Liver (tissue), 9 donors: ENCODE data around the gene ADNP. TPM values are rescaled to one million over a fixed set of nuclear protein-coding genes. Genes with fewer than 3 reads are reported as not detected.

ENCODE experiments used
- DNase-seq: peaks from one replicate; pipeline ENCODE4 v3.0.0-alpha.2; 2017; ENCODE audit warnings: low spot score
- H3K27ac ChIP-seq, 2 donors: one replicate each; pipeline ENCODE4 v1.7.0; 2013; ENCODE audit warnings: inconsistent platforms in 2 of 2, low read length in 2 of 2, control low read depth in 1 of 2, low read depth in 1 of 2, mild to moderate bottlenecking in 1 of 2
- H3K27me3 ChIP-seq, 4 donors: one replicate each; pipeline versions ENCODE4 v1.6.1 to v1.7.0; 2013; ENCODE audit warnings: low read length in 3 of 4, inconsistent platforms in 1 of 4, mild to moderate bottlenecking in 1 of 4, moderate library complexity in 1 of 4; ENCODE audit not compliant: control insufficient read depth in 4 of 4, insufficient read depth in 4 of 4
- H3K36me3 ChIP-seq, 4 donors: one replicate each; pipeline versions ENCODE4 v1.6.1 to v1.7.0; 2013; ENCODE audit warnings: low read length in 3 of 4, mild to moderate bottlenecking in 3 of 4, low read depth in 1 of 4, moderate library complexity in 1 of 4; ENCODE audit not compliant: control insufficient read depth in 4 of 4, insufficient read depth in 3 of 4
- H3K4me1 ChIP-seq, 4 donors: one replicate each; pipeline versions ENCODE4 v1.6.1 to v1.7.0; 2013; ENCODE audit warnings: low read length in 3 of 4, mild to moderate bottlenecking in 3 of 4, moderate library complexity in 1 of 4; ENCODE audit not compliant: control insufficient read depth in 4 of 4, insufficient read depth in 4 of 4
- H3K4me3 ChIP-seq, 3 donors: one replicate each; pipeline versions ENCODE4 v1.6.1 to v1.7.0; 2013; ENCODE audit warnings: low read length in 3 of 3, control low read depth in 1 of 3, low read depth in 1 of 3, mild to moderate bottlenecking in 1 of 3
- H3K9ac ChIP-seq, 2 donors: one replicate each; pipeline ENCODE4 v1.7.0; 2013; ENCODE audit warnings: low read length in 2 of 2, mild to moderate bottlenecking in 2 of 2, moderate library complexity in 2 of 2, control low read depth in 1 of 2, low read depth in 1 of 2
- H3K9me3 ChIP-seq, 4 donors: one replicate each; pipeline versions ENCODE4 v1.6.1 to v1.7.0; 2013; ENCODE audit warnings: low read length in 3 of 4; ENCODE audit not compliant: control insufficient read depth in 4 of 4
- ATF3 ChIP-seq: IDR thresholded peaks from 2 replicates; pipeline ENCODE4 v1.6.1; 2016; ENCODE audit warnings: antibody characterized with exemption
- CTCF ChIP-seq: fragments of 150-350 bp; IDR thresholded peaks from 2 replicates; pipeline ENCODE4 v1.5.1; 2017; ENCODE audit warnings: improper control_type of control experiment, low read depth, low read length; ENCODE audit not compliant: missing input control
- EGR1 ChIP-seq, 2 donors: IDR thresholded peaks; 2 replicates each; pipeline ENCODE4 v1.6.1; 2016 to 2018; ENCODE audit warnings: antibody characterized with exemption in 2 of 2, low read depth in 2 of 2
- FOXA1 ChIP-seq: IDR thresholded peaks from 2 replicates; pipeline ENCODE4 v1.6.1; 2016; ENCODE audit warnings: antibody characterized with exemption
- FOXA2 ChIP-seq: IDR thresholded peaks from 2 replicates; pipeline ENCODE4 v1.6.1; 2016; ENCODE audit warnings: antibody characterized with exemption
- GABPA ChIP-seq, 2 donors: IDR thresholded peaks in 1 of 2; conservative IDR thresholded peaks in 1 of 2; 2 replicates each; pipeline ENCODE4 v1.6.1; 2016; ENCODE audit warnings: antibody characterized with exemption in 2 of 2, mild to moderate bottlenecking in 1 of 2, moderate library complexity in 1 of 2
- HNF4A ChIP-seq, 2 donors: conservative IDR thresholded peaks; 2 replicates each; pipeline ENCODE4 v1.6.1; 2016; ENCODE audit warnings: antibody characterized with exemption in 2 of 2, mild to moderate bottlenecking in 2 of 2
- HNF4G ChIP-seq: IDR thresholded peaks from 2 replicates; pipeline ENCODE4 v1.6.1; 2016; ENCODE audit warnings: antibody characterized with exemption
- JUND ChIP-seq, 2 donors: IDR thresholded peaks; 2 replicates each; pipeline ENCODE4 v1.6.1; 2016; ENCODE audit warnings: antibody characterized with exemption in 2 of 2
- MAX ChIP-seq: IDR thresholded peaks from 2 replicates; pipeline ENCODE4 v1.6.1; 2016; ENCODE audit warnings: antibody characterized with exemption
- NR2F2 ChIP-seq: IDR thresholded peaks from 2 replicates; pipeline ENCODE4 v1.6.1; 2016; ENCODE audit warnings: antibody characterized with exemption
- RAD21 ChIP-seq, 2 donors: IDR thresholded peaks; 2 replicates each; pipeline ENCODE4 v1.6.1; 2016; ENCODE audit warnings: antibody characterized with exemption in 2 of 2, mild to moderate bottlenecking in 2 of 2
- REST ChIP-seq: IDR thresholded peaks from 2 replicates; pipeline ENCODE4 v1.6.1; 2016; ENCODE audit warnings: antibody characterized with exemption, mild to moderate bottlenecking
- RXRA ChIP-seq, 2 donors: IDR thresholded peaks; 2 replicates each; pipeline ENCODE4 v1.6.1; 2017 to 2018; ENCODE audit warnings: antibody characterized with exemption in 2 of 2, mild to moderate bottlenecking in 1 of 2
- SP1 ChIP-seq: IDR thresholded peaks from 2 replicates; pipeline ENCODE4 v1.6.1; 2018; ENCODE audit warnings: antibody characterized with exemption, mild to moderate bottlenecking
- TAF1 ChIP-seq: conservative IDR thresholded peaks from 2 replicates; pipeline ENCODE4 v1.6.1; 2016; ENCODE audit warnings: antibody characterized with exemption, mild to moderate bottlenecking
- YY1 ChIP-seq: IDR thresholded peaks from 2 replicates; pipeline ENCODE4 v1.6.1; 2016; ENCODE audit warnings: antibody characterized with exemption, mild to moderate bottlenecking
- WGBS: extraction: QIAGEN DNeasy Blood & Tissue Kit; methylation state at CpG from one replicate; pipeline ENCODE4 v1.1.7; 2013; 5-methylcytosine and 5-hydroxymethylcytosine counted together
- polyA plus RNA-seq, 2 donors: library from polyadenylated mRNA; stranded (reverse) in 1 of 2; unstranded in 1 of 2; fragments of 200-250 nt in 1 of 2; fragments of >200 nt in 1 of 2; fragmentation: Nextera tagmentation in 1 of 2; extraction: Ambion mirVana in 1 of 2; gene quantifications; one replicate each; pipeline versions ENCODE4 v1.2.1 to v1.2.3, GENCODE V29; 2013 to 2015
- total RNA-seq, 2 donors: library from RNA; depleted of rRNA; stranded (reverse); fragments of >200 nt; gene quantifications; one replicate each; pipeline ENCODE4 v1.2.3, GENCODE V29; 2014
- TF ChIP-seq, protein P1 (sequence below): IDR thresholded peaks from 2 replicates; pipeline ENCODE4 v1.6.1; 2016; ENCODE audit warnings: antibody characterized with exemption
- donor health status: healthy.
- donor health status: healthy.
- donor health status: healthy.
- donor health status: healthy.
- donor health status: healthy.

ADNP gene
- total and polyA plus RNA-seq, 4 donors, result 9.3 to 25.4 (median 20.1) TPM

DNA sequence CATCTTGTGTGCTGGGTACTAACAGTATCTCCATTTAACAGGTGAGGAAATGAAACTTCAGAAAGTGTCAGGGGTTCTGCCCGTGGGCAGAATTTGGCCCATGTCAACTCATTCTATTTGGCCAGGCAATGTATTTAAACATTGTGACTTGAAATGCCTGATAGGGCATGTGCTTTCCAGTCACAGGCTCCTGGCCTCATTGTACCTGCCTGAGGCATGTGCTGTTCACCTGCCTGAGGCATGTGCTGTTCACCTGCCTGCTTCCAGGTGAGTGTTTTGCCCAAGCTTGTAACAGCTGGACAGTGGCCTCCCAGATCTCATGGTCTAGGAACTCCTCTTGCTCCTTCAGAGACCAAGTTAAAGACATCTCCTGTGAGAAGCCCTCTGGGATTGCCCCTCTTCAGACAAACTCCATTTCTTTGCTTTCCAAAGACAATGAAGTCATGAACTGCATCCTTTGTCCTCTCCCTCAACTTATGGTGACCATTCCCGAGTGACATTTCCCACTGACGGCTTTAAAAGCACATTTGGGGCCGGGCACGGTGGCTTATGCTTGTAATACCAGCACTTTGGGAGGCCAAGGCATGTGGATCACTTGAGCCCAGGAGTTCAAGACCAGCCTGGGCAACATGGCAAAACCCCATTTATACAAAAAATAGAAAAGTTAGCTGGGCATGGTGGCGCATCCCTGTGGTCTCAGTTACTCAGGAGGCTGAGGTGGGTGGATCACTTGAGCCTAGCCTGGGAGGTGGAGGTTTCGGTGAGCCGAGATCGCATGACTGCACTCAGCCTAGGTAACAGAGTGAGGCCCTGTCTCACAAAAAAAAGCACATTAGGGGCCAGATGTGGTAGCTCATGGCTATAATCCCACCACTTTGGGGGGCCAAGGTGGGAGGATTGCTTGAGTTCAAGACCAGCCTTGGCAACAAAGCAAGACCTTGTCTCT lies 87.6 kb downstream of the ADNP start:
- peaks cover 2 to 6% (median 4%) of the 10 kb centered on the region in 4 donors for H3K4me1 ChIP-seq
- no peaks in the 10 kb centered on the region for H3K27me3 ChIP-seq
- no peak overlapping the region for H3K27ac ChIP-seq
- H3K9me3 ChIP-seq, result no peaks in the 10 kb centered on the region
- DNase-seq, result no peak
- H3K9ac ChIP-seq, result no peak overlapping the region
- WGBS, result 89% methylated on average over 9 of the region's 9 CpGs
- TF ChIP-seq YY1 (no peak), SP1 (no peak)
- no peaks in the 10 kb centered on the region for H3K36me3 ChIP-seq
- H3K4me3 ChIP-seq, result no peak overlapping the region

GRCh38 chr20:50842821-50843220 lies 88.4 kb downstream of the ADNP start:
- H3K27me3 ChIP-seq, result no peaks in the 10 kb centered on the region
- 98% methylated on average over 5 of the region's 5 CpGs for WGBS
- no peaks in the 10 kb centered on the region for H3K4me1 ChIP-seq
- H3K27ac ChIP-seq, result no peak overlapping the region
- no peaks in the 10 kb centered on the region for H3K36me3 ChIP-seq
- no peak for DNase-seq
- no peak overlapping the region for H3K4me3 ChIP-seq
- H3K9ac ChIP-seq, result no peak overlapping the region
- no peaks in the 10 kb centered on the region for H3K9me3 ChIP-seq
- TF ChIP-seq NR2F2 (no peak), CTCF (no peak), JUND (IDR thresholded peaks at IDR 0.05) (no peak), HNF4A (conservative IDR thresholded peaks at IDR 0.05) (no peak), RXRA (IDR thresholded peaks at IDR 0.05) (no peak), MAX (no peak), GABPA (IDR thresholded peaks at IDR 0.05 in 1 of 2, conservative IDR thresholded peaks at IDR 0.05 in 1 of 2) (no peak), RAD21 (IDR thresholded peaks at IDR 0.05) (no peak), YY1 (no peak), REST (no peak), SP1 (no peak), ATF3 (no peak), FOXA1 (no peak), HNF4G (no peak), EGR1 (IDR thresholded peaks at IDR 0.05; ENCODE audit: low read depth in 2 of 2) (no peak), FOXA2 (no peak), TAF1 (no peak)
- TF ChIP-seq, protein P1, sequence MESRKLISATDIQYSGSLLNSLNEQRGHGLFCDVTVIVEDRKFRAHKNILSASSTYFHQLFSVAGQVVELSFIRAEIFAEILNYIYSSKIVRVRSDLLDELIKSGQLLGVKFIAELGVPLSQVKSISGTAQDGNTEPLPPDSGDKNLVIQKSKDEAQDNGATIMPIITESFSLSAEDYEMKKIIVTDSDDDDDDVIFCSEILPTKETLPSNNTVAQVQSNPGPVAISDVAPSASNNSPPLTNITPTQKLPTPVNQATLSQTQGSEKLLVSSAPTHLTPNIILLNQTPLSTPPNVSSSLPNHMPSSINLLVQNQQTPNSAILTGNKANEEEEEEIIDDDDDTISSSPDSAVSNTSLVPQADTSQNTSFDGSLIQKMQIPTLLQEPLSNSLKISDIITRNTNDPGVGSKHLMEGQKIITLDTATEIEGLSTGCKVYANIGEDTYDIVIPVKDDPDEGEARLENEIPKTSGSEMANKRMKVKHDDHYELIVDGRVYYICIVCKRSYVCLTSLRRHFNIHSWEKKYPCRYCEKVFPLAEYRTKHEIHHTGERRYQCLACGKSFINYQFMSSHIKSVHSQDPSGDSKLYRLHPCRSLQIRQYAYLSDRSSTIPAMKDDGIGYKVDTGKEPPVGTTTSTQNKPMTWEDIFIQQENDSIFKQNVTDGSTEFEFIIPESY, result no peak
